Measurements from ENCODE around the gene CFAP61.
A peak's percentile ranks its signal among the peaks of the same experiment; 100 is the strongest.
"Not testable (repeated sequence)": the region's sequence is repeated elsewhere in the genome, so short reads cannot be mapped to it uniquely, and the experiment has no call there.

The CFAP61 gene, protein sequence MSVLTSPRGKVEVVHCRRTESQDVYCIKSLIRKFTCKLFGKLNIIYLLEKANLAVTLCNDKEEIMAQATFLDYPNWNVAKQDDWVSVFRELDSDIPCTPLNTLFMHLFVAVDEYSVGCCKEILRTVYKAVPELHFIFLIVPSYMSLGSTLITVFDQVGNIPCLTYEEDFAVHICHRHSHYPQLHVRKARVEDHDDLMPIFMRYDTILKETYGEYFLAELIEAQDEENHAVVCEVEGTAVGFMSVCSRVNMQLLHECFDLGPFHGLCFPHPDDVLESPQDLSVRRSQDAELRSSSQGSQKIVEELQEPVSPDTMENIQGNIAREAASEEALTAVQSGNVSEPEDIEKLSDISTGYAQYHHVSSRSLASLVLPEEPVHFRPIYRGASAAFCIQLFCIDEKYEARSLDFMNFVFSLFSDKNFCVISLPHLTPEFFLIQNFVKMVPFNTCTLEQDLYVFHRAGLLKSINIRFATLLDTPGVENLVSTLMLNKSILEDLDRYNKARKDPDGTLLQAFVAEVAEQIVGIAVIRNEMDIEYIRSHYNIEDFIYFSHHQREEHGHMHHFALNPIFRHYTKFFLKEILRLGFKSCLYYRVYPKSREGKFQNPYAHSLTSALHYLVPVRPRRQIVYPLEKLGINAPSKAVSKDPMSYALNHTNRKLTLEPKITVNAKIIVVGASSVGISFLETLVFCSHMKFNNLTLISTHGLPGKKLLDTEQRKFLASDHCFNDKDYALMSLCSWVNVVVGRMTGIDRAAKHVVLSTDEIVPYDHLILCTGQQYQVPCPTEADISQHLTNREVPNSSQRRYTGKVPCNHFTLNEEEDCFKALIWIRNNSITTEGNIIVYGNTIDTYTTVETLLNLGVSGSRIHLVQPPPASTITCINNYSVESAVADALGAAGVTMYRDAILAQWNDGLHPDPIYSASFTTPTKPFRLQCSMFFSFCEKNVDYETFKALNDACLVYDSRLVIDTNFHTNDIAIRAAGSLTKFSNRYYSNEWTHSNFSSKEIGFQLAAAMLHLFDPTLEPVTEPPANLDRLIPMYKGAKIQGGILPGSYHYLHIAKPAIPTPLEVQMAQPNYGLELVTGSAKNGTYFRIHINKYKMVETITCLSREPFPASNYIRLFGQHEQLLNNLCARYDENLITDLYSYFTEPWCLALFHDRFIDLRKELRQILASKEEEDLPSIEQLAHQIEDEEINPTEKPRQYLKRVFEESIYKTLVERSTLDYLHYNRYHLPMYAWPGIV

DNA sequence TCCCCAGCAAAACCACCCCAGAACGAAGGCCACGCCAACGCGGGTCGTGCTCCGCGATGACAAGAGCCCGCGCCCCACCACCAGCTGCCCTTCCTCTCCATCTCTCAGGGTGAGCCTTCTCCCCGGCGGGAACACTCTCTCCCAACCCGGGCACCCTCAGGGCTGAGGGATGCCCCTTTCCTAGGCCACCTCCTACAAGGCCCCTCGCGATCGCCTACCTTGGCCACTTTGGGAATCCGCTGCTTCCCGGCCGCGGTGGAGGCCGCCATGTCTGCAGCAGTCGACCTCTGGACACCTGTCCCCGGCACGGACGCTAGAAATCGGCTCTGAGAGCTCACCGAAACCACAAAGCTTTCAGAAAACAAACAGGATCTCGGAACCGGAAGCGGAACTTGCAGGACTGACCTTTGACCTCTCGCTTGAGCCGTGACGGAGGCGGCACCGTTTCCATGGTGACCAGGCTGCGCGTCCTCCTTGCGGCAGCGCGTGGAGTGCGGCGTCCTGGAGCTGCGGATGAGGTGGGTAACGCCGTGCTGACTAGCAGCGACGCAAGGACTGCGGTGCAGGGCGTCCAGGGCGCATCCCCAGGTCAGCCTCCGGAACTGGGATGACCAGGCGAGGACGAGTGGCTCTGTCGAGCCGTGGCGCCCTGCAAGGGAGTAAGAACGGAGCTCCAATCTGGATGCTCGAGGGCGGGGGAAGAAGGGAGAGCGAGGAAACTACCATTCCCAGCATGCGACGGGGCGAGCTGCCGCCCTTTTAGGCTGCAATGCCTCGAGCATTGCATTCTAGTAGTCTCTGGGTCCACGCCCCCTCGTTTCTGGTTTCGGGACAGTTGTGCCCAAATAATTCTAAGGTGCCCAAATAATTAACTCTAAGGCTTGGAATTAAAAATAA, at the start of gene CFAP61, which contains the start of gene CRNKL1:
TSS of gene CFAP61 (plus strand) at position 459 of the 897 bp plus-strand sequence. CDS start 4,122 bp downstream, outside the sequence.
TSS of gene CRNKL1 (minus strand) at position 393 of the 897 bp plus-strand sequence. CDS start at position 269, 124 bp downstream.
- DNase-seq: peak; percentile 96

DNA sequence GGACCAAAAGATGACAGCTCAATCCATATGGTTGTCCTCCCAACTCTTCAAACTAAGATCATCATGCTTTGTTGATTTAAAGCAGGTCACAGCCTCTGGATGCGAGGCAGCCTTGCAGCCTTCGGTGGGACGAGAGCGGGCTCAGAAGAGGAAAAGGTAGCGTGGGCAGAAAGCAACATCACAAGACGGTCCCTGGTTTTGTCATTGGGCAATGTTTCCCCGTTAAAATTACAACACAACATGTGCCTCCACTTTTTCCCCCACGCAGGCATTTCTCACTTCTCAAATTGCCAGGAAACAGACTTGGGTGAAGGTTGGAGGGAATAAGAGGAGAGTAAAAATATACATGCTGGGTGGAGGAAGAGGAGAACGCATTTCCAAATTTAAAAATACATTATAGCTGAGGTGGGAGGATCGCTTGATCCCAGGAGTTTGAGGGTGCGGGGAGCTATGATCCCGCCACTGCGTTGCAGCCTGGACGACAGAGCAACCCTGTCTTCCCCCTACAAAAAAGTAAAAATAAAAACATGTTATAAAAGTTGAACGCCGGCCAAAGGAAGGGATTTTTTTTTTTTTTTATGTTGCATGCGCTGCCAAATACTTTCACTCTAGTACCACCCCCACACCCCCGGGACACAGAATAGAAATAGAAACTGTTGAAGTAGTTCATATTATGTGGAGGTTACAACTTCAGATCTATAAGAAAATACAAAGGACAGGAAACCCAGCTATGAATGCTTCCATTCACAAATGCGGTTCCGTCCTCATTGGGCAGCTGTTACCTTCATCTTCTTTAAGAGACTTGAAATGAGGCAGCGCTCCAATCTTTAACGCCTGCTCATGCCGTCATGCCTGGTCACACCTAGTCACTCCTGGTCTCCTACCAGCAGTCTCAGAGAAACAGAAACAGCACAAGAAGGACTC, 49.0 kb upstream of the CFAP61 start:
- DNase-seq: no peak

DNA sequence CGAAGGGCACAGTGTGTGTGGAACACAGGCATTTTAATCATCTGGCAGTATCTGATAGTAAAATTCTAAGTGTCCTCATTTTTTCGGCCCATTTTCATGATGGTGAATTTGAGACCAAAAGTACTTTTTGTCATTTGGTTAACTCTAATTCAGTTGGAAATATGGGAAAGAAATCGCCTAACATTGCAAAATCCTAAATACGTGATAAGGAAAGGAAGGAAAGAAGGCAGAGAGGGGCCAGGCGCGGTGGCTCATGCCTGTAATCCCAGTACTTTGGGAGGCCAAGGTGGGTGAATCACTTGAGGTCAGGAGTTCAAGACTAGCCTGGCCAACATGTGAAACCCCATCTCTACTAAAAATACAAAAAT, 48.4 kb upstream of the CFAP61 start:
- DNase-seq: not testable (repeated sequence)

DNA sequence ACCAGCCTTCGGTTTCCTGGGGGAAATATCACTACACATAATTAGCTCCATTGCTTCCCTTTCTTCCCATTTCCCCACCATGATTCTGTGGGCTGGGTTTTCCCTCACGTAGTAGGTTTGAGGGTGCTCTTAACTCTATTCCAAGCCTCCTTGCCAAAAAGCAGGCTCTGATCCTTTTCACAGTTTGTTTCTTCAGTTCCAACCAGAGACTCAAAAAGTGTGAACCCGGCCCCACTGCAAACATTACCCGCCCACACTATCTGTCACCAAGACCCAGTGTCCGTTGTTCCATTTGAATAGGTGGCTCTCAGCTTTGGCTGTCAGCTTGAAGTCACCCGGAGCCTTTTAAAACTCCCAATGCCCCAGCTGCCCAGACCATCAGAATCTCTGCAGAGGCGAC, 47.0 kb upstream of the CFAP61 start:
- DNase-seq: no peak

DNA sequence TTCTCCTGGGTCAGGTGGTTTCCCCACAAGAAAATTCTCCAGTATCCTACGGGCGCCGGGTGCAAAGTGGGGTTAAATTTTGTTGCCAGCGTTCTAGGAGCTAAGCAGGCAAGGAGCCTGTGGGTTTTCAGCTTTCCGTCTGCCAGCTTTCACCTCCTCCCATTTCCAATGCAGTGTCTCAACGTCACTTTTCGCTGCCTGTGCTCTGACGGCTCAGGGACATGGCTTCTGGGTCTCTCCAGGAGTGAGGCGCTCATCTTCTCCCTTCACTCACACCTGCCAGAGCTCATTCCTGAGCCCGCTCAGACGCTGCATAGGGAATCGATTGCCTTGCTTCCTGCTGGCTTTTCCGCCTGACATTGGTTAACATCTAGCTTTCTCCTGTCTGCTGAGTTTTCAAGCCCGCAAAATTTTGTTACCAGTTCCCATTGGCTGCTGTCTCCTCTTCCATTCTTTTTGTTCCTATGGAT, 42.5 kb upstream of the CFAP61 start:
- peak; percentile 33 for DNase-seq

DNA sequence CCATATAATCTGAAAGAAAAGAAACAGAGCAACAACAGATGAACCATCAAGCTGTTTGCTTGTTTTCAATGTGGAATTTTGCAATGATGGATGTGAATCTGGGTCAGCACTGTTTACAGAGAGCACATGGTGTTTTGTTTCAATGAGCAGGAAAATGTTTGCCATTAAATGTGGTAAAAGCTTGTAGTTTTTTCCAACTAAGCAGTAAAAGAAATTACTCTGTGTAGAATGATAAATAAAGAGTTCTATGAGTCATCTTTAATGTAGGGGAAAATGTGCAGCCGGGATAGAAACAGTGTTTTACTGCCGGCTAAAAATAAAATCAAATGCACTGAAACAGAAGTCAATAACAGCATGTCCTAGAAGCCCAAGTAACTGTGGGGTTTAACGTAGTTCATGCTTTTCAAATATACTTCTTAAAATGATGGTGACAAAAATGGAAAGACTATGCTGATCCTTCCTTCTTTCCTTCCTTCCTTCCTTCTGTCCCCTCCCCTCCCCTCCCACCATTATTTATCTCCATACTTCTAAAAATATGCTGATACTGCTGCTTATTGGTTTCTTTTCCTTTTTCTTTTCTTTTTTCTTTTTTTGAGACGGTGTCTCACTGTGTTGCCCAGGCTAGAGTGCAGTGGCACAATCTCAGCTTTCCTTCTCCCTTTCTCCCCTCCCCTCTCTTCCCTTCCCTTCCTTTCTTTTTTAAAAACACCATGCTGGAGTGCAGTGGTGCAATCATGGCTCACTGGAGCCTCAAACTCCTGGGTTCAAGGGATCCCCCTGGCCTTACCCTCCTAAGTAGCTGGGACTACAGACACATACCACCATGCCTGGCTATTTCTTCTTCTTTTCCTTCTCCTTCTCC, 41.5 kb upstream of the CFAP61 start:
- peak; percentile 21 for DNase-seq

DNA sequence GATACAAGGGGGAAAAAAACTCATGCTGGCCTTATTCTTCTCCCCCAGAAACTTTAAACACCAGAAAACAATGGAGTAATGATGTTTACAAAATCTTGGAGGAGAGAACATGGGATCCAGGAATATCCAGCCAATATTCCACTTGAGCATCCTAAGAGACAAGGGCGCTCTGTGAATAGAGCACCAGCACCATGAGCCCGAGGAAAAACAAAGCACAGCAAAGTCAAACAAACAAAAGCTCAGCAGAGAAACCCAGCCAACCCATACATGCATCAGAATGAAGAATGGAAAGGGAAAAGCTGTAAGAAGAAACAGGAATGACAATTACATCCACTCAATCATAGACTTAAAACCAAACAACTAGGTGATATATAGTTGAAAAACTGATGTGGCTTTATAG, 39.8 kb upstream of the CFAP61 start:
- DNase-seq: no peak

DNA sequence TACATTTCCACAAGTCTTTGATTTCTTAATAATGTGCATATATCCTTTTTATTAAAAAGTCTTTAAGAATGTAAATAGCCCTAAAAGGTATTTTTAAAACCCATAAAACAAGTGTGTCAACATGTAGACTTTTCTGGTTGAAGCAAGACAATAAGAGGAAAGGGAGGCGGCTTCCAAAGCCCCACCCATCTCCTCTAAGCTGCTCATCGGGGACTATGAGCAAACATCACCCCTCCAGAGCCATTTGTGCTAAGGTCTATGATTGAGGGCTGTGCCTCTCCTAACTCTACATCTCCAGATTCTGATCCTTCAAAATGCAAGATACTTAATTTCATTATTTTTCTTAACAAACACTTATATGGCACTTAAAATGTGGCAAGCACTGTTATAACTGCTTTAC, 37.7 kb upstream of the CFAP61 start:
- no peak for DNase-seq

DNA sequence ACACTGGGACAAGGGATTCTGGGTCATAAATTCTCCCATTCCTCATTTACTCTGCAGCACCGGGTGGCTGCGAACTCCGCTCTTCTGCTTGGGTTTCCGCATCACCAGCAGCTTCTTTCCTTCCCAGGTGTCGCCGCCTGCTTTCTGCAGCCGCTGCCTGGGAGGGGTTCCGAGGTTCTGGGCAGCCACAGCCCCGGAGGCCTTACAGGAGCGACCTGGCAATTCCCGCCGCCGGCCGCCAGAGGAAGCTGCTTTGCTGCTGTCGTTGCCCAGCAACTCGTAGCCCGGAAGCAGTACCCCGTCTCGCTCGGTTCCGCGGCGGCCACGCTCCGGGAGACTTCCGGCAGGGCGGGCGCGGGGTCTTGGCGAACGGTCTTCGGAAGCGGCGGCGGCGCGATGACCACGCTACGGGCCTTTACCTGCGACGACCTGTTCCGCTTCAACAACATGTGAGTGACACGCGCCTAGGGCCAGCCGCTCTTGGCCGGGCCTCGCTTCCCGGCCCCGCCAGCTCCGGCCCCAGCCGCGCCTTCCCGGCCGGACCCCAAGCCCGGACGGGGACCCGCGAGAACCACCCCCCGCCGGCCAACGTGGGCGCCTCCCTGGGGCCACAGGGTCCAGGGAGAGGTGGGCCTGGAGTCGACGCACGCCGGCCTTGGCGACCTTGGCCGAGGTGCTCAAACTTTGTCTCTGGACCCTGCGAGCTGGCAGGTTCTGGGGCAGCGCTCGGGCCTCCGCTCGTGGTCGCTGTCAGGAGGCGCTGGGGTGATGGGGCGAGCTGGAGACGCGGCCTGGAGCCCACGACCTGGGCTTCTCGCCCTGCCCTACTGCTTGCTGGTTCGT, 35.1 kb upstream of the CFAP61 start, which contains the start of gene NAA20:
TSS of gene NAA20 (plus strand) at position 362 of the 843 bp plus-strand sequence. CDS start at position 397, 35 bp downstream.
- DNase-seq: peak; percentile 88

DNA sequence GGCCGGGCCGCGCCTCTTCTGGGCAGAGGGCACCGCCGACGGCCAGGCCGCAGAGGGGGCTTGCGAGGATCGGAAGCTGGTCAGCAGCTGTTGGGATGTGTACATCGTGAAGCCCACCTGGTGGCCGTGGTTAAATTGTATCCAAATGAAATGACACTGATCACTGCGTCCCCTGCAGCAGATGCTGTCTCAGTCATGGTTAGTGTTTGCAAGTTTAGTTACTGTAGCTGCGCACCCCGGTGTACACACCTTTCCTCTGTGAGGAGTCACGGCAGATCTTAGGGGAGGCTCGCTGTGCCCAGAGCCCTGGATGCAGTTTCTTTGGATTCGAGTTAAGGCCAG, 34.5 kb upstream of the CFAP61 start:
- no peak for DNase-seq

DNA sequence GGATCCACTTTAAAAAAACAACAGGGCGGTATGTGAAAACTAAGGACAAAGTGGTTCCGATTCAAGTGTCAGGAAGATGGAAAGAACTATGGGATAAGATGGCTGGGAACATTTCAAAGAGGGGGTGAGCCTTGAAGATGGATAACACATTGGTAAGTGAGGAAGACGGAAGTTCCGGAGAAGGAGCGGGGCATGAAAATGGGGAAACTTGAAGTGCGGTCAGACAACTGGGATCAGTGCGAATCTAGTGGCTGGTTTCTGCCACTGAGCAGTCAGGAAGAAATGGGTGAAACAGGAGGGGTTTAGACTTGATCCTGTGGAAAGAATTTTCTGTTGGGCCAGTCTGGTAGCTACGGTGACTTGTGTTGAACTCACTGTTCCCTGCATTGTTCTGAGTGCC, 34.0 kb upstream of the CFAP61 start:
- DNase-seq: no peak

DNA sequence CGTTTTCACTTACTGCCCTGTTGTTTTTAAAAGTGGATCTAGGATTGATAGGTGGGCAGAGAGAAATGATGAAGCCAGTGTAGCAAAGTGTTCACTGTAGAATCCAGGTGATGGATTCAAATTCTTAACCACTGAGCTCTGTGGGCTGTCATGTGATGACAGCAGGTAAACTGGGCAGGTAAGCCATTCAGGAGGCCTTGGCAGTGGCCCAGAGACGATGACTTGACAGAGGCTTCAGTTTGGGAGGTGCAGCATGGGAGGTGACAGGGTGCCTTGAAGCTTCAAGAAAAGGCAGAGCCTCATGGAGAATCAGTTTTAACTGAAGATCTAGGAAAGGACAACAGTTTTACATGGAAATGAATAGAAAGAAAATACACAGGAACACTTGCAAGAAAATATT, 33.2 kb upstream of the CFAP61 start:
- DNase-seq: no peak

DNA sequence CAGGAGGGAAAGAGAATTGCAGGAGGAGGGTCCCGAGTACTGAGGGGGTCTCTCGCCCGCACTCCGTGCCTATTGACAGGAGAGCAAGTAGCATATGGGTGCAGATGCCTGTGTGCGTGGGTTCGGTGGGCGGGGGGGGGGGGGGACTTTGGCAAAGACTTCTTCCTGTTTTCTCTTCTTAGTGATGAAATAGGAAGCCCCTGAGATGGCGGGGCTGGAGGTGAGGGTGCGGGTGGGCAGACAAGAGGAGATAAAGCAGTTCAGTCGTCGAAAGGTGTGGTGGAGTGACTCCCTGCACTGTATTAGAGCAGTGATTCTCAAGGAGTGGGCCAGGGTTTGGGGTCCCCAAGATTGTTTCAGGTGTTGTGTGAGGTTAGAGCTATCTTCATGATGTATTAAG, 31.4 kb upstream of the CFAP61 start:
- no peak for DNase-seq

DNA sequence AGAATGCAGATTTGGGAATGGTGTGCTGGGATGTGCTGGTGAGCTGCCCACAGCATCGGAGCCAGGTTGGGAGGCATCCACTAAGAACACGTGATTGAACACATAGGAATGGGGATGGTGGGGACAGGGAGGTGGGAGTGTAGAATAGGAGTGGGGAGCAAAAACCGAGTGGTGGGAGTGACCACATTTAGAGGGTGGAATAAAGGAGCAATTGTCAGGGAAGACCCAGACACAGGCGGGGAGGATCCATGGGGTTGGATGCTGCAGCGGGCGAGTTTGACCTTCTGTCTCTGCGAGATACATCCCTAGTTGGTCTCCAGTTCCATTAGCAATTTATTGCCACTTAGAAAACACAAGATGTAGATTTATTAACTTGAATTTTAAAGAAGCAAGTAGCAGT, 30.5 kb upstream of the CFAP61 start:
- no peak for DNase-seq

DNA sequence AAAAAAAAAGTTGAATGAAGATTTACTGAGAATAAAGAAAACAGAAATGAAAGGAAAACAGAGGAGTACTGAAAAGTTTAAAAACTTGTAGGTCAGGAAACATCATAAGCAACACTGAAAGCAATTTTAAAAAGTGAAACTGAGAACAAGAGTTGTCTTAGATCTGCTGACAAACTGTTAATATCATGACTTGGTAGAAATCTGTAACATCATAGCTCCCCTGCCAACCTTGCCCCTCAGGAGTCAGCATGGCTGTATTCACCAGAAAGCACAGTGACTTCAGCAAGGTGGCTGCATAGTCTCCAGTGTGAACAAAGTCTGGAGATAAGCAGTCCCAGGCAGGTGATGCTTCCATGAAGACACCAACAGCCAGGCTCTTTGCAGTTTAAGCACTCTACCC, 29.8 kb upstream of the CFAP61 start:
- no peak for DNase-seq

DNA sequence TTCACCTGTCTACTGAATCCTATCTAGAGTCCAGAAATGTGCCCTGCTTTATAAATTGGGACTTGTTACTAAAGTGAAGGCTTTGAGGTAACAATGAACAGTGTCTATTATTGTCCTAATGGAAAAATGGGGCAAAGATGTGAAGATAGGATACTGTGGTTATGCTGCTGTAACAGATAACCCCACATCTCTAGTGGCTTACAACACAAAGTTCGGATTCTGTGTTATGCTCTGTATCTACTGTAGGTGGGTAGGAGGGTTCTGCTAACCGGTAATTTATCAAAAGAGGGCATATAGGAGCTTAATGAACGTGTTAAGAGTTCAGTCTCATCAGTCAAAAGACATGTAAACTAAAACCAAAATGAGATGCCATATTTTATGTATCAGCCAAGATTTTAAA, 28.9 kb upstream of the CFAP61 start:
- DNase-seq: no peak

DNA sequence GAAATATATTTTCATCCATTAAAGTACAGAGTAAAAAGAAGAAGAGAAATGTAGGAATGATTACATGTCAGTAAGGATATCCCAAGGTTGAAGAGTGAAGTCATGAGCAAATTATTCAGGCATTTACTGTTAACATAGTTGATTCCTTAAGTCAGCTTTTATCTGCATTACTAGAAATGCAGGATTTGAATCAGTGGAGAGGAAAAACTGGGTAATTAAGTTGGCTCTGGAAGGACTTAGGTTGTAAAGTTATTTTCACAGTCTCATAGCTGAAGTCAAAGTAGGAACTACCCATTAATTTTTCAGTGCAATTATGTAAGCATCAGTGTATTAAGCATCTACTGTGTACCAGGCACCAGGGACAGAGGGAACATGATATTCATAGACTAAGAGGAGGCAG, 27.4 kb upstream of the CFAP61 start:
- no peak for DNase-seq

DNA sequence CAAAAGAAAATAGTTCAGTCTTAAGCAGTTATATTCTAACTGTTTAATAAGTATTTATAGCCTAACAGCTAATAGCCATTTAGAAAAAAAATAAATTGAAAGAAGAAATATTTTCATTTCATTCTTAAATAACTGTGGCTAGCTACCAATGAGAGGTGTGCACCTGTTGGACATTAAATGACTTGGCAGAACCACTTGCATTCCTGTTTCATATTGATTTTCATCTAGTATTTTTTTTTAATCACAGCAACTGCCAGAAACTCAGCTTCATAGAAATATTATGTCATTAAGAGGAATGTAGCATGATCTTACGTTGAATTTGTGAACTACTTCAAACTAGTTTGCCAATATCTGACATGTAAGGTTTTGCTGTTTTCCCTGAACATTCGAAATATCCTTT, 25.0 kb upstream of the CFAP61 start:
- DNase-seq: no peak

DNA sequence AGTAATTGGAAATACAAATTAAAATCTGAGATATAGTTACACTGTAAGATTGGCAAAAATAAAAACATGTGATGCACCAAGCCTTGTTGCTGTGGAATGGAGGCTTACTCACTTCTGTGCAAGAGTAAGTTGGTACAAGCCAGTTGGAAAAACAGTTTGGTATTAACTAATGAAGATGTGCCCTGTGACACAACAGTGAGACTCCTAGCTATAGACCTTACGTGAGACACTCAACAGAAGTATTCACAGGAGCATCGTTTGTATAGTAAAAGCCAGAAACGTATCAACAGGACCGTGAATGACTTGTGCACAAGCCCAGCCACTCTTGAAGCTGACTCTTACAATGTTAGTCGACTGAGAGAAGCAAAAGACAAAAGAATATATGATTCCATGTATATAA, 20.5 kb upstream of the CFAP61 start:
- DNase-seq: no peak

All from NCI-H2227 treated with DMSO at 0.1 percent for 48 hours (cell line).